Ishikawa (cell line): Measurements from ENCODE around the gene SYCE1.

Source experiments
- CEBPB ChIP-seq: IDR thresholded peaks from 2 replicates; pipeline ENCODE4 v1.6.1; 2012
- CREB1 ChIP-seq: IDR thresholded peaks from 2 replicates; pipeline ENCODE4 v1.6.1; 2012; ENCODE audit warnings: low read depth
- EGR1 ChIP-seq: IDR thresholded peaks from 2 replicates; pipeline ENCODE4 v1.6.1; 2012
- EP300 ChIP-seq: IDR thresholded peaks from 2 replicates; pipeline ENCODE4 v1.6.1; 2012; ENCODE audit warnings: borderline replicate concordance
- FOXM1 ChIP-seq: IDR thresholded peaks from 2 replicates; pipeline ENCODE4 v1.6.1; 2012; ENCODE audit warnings: low read depth, borderline replicate concordance
- MAX ChIP-seq: IDR thresholded peaks from 2 replicates; pipeline ENCODE4 v1.6.1; 2012
- NFIC ChIP-seq: IDR thresholded peaks from 2 replicates; pipeline ENCODE4 v1.6.1; 2012
- RAD21 ChIP-seq: IDR thresholded peaks from 2 replicates; pipeline ENCODE4 v1.6.1; 2012; ENCODE audit warnings: low read depth
- TAF1 ChIP-seq: IDR thresholded peaks from 2 replicates; pipeline ENCODE4 v1.6.1; 2012; ENCODE audit warnings: low read depth, mild to moderate bottlenecking
- TCF12 ChIP-seq: IDR thresholded peaks from 2 replicates; pipeline ENCODE4 v1.6.1; 2012; ENCODE audit warnings: low read depth
- TEAD4 ChIP-seq: IDR thresholded peaks from 2 replicates; pipeline ENCODE4 v1.6.1; 2012
- YY1 ChIP-seq: IDR thresholded peaks from 2 replicates; pipeline ENCODE4 v1.6.1; 2012; ENCODE audit warnings: low read depth
- ZBTB7A ChIP-seq: IDR thresholded peaks from 2 replicates; pipeline ENCODE4 v1.6.1; 2012; ENCODE audit warnings: low read depth
- TF ChIP-seq, protein P1 (sequence below): IDR thresholded peaks from 2 replicates; pipeline ENCODE4 v1.6.1; 2012
- TF ChIP-seq, protein P2 (sequence below): IDR thresholded peaks from 2 replicates; pipeline ENCODE4 v1.6.1; 2012; ENCODE audit warnings: low read depth, mild to moderate bottlenecking

SYCE1 gene

GRCh38 chr10:133529576-133529946, 35.8 kb downstream of the SYCE1 start:
- TF ChIP-seq EGR1 (no peak), MAX (no peak), FOXM1 (no peak), YY1 (no peak), EP300 (no peak), CEBPB (no peak), RAD21 (no peak), NFIC (no peak), ZBTB7A (no peak), TAF1 (no peak), CREB1 (no peak), TCF12 (no peak), TEAD4 (no peak)
- TF ChIP-seq, protein P1, sequence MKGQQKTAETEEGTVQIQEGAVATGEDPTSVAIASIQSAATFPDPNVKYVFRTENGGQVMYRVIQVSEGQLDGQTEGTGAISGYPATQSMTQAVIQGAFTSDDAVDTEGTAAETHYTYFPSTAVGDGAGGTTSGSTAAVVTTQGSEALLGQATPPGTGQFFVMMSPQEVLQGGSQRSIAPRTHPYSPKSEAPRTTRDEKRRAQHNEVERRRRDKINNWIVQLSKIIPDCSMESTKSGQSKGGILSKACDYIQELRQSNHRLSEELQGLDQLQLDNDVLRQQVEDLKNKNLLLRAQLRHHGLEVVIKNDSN = no peak
- TF ChIP-seq, protein P2, sequence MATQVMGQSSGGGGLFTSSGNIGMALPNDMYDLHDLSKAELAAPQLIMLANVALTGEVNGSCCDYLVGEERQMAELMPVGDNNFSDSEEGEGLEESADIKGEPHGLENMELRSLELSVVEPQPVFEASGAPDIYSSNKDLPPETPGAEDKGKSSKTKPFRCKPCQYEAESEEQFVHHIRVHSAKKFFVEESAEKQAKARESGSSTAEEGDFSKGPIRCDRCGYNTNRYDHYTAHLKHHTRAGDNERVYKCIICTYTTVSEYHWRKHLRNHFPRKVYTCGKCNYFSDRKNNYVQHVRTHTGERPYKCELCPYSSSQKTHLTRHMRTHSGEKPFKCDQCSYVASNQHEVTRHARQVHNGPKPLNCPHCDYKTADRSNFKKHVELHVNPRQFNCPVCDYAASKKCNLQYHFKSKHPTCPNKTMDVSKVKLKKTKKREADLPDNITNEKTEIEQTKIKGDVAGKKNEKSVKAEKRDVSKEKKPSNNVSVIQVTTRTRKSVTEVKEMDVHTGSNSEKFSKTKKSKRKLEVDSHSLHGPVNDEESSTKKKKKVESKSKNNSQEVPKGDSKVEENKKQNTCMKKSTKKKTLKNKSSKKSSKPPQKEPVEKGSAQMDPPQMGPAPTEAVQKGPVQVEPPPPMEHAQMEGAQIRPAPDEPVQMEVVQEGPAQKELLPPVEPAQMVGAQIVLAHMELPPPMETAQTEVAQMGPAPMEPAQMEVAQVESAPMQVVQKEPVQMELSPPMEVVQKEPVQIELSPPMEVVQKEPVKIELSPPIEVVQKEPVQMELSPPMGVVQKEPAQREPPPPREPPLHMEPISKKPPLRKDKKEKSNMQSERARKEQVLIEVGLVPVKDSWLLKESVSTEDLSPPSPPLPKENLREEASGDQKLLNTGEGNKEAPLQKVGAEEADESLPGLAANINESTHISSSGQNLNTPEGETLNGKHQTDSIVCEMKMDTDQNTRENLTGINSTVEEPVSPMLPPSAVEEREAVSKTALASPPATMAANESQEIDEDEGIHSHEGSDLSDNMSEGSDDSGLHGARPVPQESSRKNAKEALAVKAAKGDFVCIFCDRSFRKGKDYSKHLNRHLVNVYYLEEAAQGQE = no peak

GRCh38 chr10:133528845-133529575, 36.4 kb downstream of the SYCE1 start:
- no peak for TF ChIP-seq YY1
- no peak for TF ChIP-seq FOXM1
- no peak for TF ChIP-seq ZBTB7A
- TF ChIP-seq TAF1 = no peak
- TF ChIP-seq CEBPB = no peak
- TF ChIP-seq, protein P1 = no peak
- no peak for TF ChIP-seq TCF12
- no peak for TF ChIP-seq EGR1
- TF ChIP-seq CREB1 = no peak
- no peak for TF ChIP-seq NFIC
- TF ChIP-seq, protein P2 = no peak
- TF ChIP-seq RAD21 = no peak

GRCh38 chr10:133528296-133528844, 37.0 kb downstream of the SYCE1 start:
- TF ChIP-seq TAF1 (no peak), MAX (no peak), TCF12 (no peak), NFIC (no peak), EP300 (no peak), ZBTB7A (no peak), EGR1 (no peak), CEBPB (no peak), TEAD4 (no peak), FOXM1 (no peak), YY1 (no peak), RAD21 (no peak), CREB1 (no peak)
- TF ChIP-seq, protein P2 = no peak
- TF ChIP-seq, protein P1 = no peak

GRCh38 chr10:133527771-133528271, 37.6 kb downstream of the SYCE1 start:
- TF ChIP-seq TAF1 = no peak
- no peak for TF ChIP-seq CREB1
- TF ChIP-seq TCF12 = no peak
- TF ChIP-seq ZBTB7A = no peak
- no peak for TF ChIP-seq CEBPB
- TF ChIP-seq EP300 = no peak
- no peak for TF ChIP-seq RAD21
- no peak for TF ChIP-seq FOXM1
- no peak for TF ChIP-seq NFIC
- TF ChIP-seq, protein P2 = no peak
- TF ChIP-seq MAX = no peak
- TF ChIP-seq TEAD4 = no peak
- no peak for TF ChIP-seq EGR1
- TF ChIP-seq, protein P1 = no peak
- no peak for TF ChIP-seq YY1
